NCI-H345 treated with DMSO at 0.1 percent for 48 hours (cell line): Measurements from ENCODE around the gene IFT22.
"Not testable (repeated sequence)": the region's sequence is repeated elsewhere in the genome, so short reads cannot be mapped to it uniquely, and the experiment has no call there.

Experiments
- DNase-seq: peaks from one replicate; lab custom pipeline; 2025; ENCODE audit not compliant: unreplicated experiment; lab: John Stamatoyannopoulos, UW

Gene IFT22

DNA sequence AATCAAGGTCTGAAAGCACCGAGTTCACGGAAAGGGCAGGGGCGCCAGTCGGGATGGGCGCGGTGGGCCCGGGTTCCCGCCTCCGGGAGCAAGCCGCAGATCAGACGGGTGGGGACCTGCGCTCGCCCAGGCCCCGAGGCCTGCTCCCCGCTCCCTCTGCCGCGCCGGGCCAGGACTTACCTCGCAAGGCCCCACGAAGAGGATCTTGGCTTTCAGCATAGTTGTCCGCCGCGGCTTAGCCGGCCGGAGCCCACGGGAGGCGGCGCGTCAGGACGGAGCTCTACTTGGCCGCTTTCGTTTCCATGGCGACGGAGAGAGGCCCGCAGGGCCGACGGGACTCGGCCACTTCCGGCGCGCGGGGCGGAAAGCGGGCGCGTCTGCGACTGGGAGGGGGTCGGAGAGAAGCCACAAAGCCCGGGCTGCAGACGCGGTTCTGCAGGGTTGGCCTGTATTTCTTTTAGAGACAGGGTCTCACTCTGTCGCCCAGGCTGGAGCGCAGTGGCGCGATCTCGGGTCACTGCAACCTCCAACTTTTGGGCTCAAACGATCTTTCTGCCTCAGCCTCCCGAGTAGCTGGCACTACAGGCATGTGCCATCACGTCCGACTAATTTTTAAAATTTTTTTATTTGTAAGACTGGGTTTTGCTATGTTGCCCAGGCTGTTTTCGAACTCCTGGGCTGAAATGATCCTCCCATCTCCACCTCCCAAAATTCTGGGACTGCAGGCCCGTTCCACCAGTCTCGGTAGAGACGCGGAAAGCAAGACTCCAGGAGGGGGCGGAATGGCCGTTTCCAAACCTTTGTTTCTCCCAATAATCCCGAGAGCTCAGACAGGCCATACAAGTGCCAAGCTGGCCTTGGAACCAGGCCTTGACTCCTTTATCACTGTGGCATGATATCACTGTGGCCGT, at the start of gene IFT22:
Gene IFT22, minus strand, starts transcription at position 322 of the 911 bp plus-strand sequence. Its CDS starts 103 bp downstream, at position 219.
- peak; percentile 68 for DNase-seq

DNA sequence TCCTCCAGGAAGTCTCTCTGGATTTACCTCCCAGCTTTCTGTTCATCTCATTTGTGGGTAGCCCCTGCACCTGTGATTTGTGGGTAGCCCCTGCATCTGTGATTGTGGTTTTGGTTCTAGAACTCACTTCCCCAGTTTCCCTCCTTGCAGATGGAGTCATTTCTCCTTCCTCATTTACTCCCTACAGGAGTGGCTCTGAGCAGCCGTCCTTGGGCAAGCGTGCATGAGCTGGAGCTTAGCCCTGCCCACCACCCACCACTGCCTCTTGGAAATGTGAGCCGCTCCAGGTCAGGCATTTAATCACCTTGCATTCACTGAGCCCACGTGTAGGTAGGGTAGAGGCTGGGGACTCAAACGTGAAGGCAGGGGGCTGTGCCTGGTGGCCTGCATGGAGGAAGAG, 49.2 kb upstream of the IFT22 start:
- no peak for DNase-seq

DNA sequence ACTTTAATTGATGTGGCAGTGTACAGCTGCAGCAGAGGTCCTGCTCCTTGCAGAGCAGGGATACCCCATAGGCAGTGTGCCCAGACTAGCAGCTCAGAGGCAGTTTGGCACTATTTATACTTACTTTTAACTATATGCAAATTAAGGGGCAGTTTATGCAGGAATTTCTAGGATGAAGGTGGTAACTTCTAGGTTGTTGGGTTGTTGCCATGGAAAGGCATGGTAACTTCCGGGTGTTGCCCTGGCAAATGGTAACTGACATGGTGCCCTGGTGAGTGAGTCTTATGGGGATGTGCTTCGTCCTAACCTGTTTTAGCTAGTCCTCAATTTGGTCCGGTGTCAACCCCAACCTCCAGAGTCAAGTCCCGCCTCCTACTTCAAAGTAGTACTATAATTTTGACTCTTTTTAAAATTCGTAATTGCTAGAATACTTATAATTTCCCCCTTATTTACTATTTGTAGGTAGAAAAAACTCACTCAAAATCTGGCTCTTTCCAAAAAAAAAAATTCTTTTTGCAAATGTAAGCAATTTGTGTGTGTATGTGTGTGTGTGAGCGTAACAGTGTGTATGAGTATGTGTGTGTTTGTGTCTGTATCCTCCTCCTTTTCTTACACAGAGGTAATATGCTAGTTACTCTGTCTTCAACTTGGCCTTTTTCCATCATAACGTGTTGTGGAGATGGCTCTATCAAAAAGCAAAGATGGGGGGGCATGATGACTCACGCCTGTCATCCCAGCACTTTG, 47.0 kb upstream of the IFT22 start:
- no peak for DNase-seq

DNA sequence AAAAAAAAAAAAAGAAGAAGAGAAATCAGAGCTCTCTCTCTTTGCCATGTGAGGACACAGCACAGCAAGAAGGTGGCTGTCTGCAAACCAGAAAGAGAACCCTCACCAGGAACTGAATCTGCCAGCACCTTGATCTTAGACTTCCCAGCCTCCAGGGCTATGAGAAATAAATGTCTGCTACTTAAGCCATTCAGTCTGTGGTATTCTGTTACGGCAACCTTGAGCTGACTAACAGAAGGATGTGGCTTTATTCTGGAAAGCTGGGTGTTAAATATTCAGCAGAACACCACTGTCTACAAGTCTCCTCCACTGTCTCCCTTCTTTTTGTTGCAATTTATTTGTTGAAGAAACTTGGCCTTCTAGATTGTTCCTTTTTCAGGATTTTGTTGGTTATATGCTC, 46.1 kb upstream of the IFT22 start:
- no peak for DNase-seq

DNA sequence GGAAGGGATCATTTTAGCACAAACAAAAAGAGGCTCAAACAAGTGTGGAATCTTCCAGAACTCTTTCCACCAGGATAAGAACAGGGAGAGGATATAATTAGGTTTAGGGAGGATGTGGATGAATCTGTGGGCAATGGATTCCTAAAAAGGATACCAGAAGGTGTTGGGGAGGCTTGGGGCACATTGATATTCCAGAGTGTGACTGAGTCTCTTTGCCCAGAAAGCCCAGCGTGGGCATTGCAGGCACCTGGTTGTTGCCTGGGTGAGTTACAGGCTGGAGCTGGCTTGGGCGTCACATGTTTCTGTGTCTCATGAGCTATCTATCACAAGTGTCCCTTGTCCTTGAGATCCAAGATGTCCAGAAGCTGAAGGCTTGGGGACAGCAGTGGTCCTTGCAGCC, 44.3 kb upstream of the IFT22 start:
- no peak for DNase-seq

DNA sequence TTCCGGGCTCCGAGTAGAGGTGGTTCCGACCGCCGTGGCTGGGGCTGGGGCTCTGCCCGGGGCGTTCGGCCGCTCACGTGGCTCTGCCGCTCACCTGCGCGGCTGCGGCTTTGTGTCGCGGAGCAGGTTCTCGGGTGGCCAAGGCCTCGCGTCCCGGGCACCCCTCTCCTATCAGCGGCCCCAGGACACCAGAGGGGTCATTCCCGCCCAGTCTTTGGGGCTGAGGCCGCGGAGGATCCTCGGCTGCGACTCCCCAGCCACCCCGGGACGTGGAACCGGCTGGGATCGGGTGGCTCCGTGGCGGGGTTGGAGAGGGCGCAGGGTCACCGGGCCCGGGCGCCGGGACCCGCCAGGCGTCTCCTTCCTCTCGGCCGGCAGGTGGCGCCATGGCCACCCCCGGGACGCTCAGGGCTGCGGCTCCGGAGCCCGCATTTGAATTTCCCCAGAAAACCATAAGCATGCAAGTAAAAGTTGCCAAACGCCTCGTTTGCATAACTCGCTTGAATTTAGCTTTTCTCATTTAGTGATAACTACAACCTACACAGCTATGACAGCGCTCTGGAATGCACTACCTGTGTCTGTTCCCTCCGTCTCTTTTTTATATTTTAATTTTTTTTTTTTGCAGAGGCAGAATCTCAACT, 42.2 kb upstream of the IFT22 start:
- DNase-seq = no peak

DNA sequence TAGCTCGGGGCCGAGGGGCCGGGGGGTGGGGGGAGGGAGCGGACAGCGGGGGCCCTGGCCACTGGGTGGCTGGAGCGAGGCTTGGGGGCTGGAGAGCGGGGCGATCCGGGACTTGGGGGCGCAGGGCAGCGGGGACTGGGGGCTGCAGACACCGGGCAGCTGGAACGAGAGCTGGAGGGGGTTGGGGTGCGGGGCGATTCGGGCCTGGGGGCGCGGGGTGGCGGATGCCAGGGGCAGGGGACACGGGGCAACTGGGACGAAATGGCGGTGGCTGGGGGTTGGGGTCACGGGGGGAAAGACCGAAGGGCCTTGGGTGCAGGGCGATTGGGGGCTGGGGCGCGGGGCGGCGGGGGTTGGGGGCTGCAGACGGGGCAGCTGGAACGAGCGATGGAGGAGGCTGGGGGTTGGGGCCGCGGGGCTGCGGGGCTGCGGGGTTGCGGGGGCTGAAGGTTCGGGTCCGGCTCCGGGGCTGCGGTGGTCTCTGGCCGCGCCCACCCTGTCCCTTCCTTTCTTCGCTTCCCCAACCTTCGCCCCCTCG, 41.7 kb upstream of the IFT22 start:
- DNase-seq = no peak

DNA sequence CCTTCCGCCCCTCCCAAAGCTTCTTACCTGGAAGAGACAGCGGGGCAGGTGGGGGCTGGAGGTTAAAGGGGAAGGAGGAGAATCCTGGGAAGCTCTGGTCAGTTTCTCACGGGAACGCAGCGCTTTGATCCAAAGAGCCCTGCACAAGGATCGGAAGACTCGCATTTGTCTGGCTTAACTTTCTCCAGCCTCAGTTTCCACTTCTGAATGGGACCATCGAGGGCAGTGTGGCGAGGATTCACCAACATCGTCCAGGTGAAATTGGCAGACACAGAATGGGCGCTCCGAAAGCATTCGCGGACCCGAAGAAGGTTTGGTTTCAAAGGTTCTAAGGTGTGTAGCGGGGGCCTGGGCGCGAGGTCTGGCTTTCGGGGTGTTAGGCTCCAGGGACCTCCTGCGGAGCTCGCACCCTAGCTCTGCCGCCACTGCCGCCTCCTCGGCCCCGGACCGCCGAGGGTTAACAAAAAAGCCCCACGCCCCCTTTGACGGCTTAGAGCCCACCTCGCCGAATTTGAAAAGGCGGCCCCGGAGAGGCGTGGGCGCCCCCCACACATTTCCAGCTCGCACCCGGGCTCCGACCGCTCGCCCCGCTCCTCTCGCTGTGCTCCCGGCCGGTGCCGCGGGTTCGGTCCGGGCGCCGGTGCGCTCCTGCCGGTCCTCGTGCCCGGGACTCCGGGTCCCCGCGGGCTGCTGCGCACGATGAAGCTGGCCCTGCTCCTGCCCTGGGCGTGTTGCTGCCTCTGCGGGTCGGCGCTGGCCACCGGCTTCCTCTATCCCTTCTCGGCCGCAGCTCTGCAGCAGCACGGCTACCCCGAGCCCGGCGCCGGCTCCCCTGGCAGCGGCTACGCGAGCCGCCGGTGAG, 41.0 kb upstream of the IFT22 start, which contains the start of gene COL26A1:
Gene COL26A1, plus strand, starts transcription at position 542 of the 862 bp plus-strand sequence. Its CDS starts 158 bp downstream, at position 700.
- DNase-seq = no peak

DNA sequence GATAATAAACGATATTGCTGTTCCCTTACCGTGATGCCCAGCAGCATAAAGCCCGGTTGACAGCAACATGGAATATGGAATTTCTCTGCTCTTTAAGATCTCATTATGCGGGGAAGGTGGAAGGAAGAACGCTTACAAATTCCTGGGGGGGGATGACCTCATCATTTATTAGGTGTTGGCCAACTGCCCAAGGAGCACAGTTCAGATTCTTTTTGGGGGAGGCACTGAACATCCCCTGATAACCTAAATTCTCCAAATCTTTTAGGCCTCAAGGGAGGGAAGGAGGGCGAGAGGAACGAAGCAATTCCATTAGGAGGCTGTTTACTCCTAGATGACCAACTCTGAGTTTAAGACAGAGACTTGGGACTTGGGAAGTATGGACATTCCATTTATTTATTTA, 35.8 kb upstream of the IFT22 start:
- DNase-seq = no peak

DNA sequence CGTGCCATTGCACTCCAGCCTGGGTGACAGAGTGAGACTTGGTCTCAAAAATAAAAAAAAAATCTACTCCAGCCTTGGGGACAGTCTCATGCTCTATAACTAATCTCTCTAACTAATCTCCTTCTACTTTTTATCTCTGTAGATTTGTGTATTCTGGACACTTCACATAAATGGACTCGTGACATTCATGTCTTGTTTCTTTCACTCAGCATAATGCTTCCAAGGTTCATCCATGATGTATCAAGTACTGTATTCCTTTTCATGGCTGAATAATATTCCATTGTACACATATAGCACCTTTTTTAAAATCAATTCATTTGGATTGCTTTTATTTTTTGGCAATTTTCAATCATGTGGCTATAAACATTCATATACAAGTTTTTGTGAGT, 31.3 kb upstream of the IFT22 start:
- no peak for DNase-seq

DNA sequence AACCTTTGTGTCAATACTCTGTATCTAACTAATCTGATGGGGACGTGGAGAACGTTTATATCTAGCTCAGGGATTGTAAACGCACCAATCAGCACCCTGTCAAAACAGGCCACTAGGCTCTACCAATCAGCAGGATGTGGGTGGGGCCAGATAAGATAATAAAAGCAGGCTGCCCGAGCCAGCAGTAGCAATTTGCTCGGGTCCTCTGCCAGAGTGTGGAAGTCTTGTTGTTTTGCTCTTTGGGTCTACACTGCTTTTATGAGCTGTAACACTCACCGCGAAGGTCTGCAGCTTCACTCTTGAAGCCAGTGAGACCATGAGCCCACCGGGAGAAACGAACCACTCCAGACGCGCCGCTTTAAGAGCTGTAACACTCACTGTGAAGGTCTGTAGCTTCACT, 27.7 kb upstream of the IFT22 start:
- DNase-seq = not testable (repeated sequence)

DNA sequence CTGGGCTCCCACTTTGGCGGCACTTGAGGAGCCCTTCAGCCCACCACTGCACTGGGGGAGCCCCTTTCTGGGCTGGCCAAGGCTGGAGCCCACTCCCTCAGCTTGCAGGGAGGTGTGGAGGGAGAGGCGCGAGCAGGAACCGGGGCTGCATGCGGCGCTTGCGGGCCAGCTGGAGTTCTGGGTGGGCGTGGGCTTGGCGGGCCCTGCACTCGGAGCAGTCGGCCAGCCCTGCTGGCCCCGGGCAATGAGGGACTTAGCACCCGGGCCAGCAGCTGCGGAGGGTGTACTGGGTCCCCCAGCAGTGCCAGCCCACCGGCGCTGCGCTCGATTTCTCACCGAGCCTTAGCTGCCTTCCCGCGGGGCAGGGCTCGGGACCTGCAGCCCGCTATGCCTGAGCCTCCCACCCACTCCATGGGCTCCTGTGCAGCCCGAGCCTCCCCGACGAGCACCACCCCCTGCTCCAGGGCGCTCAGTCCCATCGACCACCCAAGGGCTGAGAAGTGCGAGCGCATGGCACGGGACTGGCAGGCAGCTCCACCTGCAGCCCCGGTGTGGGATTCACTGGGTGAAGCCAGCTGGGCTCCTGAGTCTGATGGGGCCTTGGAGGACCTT, 26.9 kb upstream of the IFT22 start:
- DNase-seq = not testable (repeated sequence)

DNA sequence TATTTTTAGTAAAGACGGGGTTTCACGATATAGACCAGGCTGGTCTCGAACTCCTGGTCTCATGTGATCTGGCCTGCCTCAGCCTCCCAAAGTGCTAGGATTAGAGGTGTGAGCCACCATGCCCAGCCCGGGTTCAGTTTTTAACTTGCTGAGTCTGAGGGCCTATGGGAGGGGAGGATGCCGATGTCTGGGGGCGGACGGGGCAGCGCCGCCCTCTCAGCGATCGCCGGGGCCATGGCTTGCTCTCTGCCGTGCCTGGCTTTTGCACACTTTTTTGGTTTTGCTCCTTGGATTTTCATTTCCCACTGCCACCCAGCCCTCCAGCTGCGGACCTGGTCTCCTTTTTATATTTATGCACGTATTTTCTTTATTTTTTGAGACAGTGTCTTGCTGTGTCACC, 25.9 kb upstream of the IFT22 start:
- DNase-seq = no peak

DNA sequence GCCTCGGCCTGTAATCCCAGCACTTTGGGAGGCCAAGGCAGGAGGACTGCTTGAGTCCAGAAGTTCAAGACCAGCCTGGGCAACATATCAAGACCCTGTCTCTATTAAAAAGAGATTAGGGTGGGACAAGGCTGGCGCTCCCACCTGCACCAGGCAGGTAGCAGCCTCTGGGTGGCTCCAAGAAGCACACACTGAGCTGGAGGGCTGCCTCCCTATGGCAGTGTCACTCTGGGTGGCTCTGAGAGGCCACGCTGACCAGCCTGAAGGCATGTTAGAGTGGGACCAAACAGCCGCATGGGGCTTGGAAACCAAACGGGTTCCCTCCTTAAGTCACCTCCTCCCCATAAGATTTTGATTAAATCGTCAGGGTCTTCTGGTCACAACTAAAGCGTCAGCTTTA, 21.3 kb upstream of the IFT22 start:
- no peak for DNase-seq

DNA sequence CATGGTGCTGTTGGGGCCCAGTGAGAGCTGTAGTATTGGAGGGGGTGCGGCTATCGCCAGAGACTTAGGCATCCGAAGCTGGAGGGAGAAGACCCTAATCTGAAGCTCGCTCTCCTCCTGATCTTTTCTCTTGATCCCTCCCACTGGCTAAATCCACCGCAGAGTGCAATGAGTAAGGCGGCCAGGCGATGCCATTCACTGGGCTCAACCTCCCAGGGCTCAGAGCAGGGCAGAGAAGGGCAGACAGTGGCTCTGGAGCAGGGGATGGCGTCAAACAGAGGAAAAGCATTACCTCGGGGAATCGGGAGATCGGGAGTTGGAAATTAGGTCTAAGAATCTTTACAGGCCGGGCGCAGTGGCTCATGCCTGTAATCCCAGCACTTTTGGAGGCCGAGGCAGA, 18.8 kb upstream of the IFT22 start:
- no peak for DNase-seq

DNA sequence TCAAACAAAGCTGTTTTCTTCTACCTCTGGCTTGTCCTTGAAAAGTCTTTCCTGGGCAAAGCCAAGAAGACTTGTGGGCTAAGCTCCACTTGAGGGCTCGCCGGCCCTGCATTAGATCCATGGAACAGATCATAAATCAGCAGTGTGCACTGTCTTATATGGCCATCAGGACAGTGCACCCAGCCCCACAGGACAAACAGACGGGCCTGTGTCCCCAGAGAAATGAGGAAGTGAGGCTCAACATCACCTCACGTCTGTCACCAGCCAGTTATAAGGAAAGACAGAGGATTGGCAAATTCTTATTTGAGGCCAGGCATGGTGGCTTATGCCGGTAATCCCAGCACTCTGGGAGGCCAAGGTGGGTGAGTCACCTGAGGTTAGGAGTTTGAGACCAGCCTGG, 12.3 kb upstream of the IFT22 start:
- DNase-seq = no peak

DNA sequence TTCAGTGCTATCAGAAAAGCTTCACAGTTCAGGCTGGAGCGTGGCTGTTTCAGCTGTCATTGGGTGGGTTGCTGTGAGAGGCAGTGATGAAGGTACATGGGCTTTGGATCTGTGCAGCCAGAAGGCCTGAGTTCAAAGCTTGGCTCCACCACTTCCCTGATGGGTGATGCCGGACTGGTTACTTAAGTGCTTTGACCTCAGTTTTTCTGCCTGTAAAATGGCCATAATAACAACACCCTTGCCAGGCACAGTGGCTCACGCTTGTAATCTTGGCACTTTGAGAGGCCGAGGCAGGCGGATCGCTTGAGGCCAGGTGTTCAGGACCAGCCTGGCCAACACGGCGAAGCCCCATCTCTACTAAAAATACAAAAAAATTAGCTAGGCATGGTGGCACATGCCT, 10.4 kb upstream of the IFT22 start:
- DNase-seq = no peak

DNA sequence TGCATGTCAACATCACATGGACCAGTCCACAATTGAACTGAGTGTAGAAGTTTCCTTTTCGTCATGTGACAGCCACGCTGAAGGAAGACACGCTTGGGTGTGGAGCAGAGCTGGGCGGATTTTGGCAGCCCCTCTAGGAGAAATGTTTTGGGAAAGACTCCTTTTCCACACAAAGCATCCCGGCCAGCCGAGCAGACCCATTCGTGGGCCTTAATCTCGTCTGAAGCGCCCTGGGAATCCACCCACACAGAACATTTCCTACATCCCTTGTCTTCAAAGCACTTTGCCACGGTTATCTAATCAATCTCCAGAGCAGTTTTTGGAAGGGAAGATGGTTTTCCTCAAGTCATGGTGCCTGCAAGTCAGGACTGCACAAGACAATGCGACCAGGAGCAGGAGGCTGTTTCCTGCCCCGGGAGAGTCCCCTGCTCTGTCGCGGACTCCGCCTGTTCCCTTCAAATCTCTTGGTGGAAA, 8.4 kb upstream of the IFT22 start:
- no peak for DNase-seq

DNA sequence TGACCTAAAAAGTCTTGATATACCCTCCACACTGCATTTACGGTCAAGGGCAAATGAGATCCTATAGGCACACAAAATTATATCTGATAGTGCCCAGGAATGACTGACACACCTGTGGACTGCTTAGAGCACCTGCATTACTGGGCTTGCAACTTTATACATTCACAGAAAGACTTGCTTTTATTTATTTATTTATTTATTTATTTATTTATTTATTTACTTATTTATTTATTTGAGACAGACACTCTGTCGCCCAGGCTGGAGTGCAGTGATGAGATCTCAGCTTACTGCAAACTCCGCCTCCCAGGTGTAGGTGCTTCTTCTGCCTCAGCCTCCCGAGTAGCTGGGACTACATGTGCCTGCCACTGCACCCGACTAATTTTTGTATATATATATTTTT, 6.5 kb upstream of the IFT22 start:
- DNase-seq = no peak

DNA sequence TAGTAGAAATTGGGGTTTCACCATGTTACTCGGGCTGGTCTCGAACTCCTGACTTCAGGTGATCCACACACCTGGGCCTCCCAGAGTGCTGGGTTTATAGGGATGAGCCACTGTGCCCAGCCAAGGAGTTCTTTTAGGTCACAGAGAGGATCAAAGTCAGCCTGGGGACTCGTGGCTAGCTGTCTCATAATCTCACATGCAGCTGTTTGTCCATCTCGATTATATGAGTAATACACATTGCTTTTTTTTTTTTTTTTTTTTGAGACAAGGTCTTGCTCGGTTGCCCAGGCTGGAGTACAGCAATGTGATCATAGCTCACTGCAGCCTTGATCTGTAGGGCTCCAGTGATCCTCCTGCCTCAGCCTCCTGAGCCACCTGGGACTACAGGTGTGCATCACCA, 2.2 kb downstream of the IFT22 start:
- no peak for DNase-seq
